Tongue (tissue), 2 donors: ENCODE results near the gene CRACR2A. TPM values are rescaled to one million over a fixed set of nuclear protein-coding genes. Genes with fewer than 3 reads are reported as not detected.

Experiments used
- DNase-seq: peaks from one replicate; pipeline ENCODE4 v3.0.0-alpha.2; 2015
- total RNA-seq: library from RNA; depleted of rRNA; stranded (reverse); fragments of >200 nt; gene quantifications from one replicate; pipeline ENCODE4 v1.2.3, GENCODE V29; 2014

Gene CRACR2A
- total RNA-seq, 1 donor from 2014 or later, result 5.1 TPM

DNA sequence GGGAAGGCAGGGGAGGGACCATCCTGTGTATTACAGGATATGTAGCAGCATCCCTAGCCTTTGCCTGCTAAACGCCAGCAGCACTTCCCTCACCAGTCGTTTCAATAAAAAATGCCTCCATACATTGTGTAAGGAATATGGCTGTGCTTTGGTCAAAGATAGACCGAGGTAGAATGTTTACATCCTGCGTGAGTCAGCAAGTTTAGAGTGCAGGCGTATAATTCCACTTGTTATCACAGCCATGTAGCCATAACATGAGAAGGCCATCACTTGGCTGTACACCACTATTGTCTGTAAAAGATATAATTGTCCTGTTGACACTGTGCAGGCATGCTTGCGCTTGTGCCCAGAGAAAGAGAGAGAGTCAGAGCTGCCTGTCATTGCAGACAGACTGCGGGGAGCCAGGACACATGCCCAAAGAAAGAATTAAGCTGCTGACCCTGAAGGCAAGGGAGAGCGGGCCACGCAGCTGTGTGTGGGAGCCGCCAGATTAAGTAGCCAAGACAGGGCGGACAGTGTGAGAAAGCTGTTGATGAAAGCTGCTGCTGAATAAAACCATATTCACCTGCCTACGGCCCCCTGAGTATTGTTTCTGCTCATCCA, 68.4 kb downstream of the CRACR2A start:
- no peak for DNase-seq

GRCh38 chr12:3683670-3684069, 69.2 kb downstream of the CRACR2A start:
- no peak for DNase-seq

- DNase-seq, result no peak
Measured at GRCh38 chr12:3681595-3682061, 71.3 kb downstream of the CRACR2A start.

DNA sequence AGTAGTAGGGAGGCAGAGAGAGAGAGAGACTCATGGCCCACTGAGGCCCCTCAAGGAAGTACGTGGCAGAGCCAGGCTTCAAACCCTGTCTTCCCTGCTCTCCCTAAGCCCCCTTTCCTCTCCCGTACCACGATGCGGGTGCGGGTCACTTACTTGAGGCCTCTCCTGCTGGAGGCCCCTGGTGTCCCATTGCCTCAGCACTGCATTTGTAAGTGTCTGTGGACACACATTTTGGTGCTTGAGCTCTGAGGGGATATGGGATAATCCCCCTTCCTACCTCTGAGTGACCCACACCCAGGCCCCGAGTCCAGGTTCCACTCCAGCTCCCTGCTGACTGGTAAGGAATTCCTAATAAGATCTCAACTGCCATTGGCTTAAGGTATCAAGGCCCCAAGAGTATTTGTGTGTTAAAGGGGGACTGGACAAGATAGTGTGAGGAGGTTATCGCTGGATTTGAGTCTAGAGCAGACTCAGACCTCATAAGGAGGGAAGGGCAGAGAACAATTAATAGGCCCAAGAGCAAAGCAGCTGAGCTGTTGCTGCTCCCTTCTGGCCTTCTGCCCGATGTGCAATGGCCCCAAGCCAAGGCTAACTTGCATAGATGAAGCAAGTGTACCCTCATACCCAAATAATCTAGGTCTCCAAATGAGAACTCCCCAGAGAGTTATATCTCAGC, 71.9 kb downstream of the CRACR2A start:
- peak; percentile 76 for DNase-seq

DNA sequence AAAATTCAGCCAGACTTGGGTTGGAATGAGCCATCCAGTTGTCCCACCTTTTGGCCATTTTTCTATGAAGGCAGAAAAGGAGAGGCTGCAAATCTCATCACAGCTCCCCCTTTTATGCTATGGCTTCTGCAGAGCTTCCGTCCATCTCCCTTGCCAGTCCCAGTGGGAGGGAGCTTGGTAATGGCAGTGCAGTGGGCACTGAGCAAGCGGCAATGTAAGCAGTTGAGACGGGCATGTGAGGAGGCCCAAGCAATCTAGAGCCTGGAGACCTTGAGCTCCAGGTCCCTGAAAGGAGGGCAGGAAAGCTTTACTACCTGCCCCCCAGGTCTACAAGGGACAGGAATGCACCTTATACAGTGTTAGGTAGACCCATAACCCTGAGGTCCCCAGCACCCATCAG, 73.1 kb downstream of the CRACR2A start:
- DNase-seq, result no peak

DNA sequence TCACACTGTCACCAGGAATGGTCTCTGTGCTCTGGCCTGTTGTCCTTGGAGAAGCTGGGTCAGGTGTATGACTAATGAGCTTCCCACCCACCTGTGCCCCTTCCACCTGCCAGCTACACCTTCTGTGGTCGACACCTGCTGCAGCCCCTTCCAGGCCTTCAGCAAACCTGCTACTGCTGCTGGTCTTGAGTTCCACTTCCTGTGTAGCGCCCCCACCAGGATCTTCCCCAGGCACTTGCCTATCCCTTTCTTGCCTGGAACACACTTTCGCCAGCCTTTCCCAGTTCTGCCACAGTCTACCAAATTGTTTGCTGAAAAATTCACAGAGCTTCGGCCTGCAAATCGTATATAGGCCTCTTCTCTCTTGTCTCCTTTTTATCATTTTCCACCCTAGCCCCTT, 75.3 kb downstream of the CRACR2A start:
- no peak for DNase-seq

- no peak for DNase-seq
Measured at GRCh38 chr12:3673981-3674708, 78.8 kb downstream of the CRACR2A start.

DNA sequence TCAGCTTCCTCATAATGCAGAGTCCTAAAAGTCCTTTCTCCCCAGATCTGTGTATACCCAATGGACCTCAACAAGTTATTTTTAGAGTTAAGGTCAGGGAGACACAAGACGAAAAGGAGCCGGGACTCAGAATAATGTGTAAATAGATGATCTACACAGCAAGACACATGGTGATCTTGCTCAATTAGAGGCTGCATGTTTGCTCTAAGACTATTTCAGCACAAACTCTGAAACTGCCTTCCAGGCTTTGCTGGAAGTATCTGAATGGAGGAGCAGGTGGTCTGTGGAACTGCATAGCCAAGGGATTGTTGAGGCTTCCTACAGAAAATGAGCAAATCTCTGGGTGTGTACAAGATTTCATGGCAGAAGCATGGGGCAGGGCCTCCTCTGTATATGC, 80.8 kb downstream of the CRACR2A start:
- no peak for DNase-seq

GRCh38 chr12:3671330-3672112, 81.4 kb downstream of the CRACR2A start:
- DNase-seq, result no peak

- DNase-seq, result no peak
Measured at GRCh38 chr12:3670083-3670620, 82.8 kb downstream of the CRACR2A start.

DNA sequence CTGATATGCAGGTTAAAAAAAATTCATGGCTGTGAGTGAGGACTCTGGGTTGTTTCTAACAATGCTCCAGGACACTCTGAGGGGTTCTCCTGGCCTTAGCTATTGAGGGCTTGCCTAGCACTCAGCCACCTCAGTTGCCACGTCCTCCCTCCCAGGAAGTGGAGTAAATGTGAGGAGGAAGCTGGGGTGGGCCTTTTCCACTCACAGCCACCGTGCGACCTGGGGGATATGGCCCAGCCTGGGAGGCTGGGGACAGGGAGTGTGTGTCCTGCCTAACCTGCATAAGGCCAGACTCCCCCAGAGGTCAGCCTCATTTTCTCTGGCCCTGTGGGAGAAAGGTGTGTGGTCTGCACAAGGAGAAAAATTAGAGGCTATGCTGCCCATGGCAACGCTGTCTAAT, 83.3 kb downstream of the CRACR2A start:
- no peak for DNase-seq

- DNase-seq, result no peak
Measured at GRCh38 chr12:3668479-3669165, 84.3 kb downstream of the CRACR2A start.

GRCh38 chr12:3667485-3667884, 85.4 kb downstream of the CRACR2A start:
- no peak for DNase-seq

GRCh38 chr12:3666441-3666840, 86.5 kb downstream of the CRACR2A start:
- DNase-seq, result no peak

DNA sequence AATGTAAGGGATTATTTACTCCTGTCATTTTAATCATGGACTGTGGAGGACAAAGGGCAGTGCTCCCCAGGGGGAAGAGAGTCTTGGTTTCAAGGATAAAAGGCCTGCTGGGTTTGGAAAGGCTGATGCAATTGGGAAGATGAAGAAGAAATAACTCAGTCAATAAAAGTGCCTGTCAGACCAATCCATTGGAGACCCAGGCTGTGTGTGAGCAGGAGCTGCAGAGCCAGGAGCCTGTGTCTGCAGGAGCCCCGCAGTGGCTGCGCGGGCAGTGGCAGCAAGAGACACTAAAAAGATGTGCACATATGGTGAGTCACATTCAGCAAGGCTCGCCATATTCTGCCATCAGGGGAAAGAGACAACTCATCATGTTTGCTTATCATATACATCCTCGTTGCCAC, 90.4 kb downstream of the CRACR2A start:
- DNase-seq, result no peak

GRCh38 chr12:3661028-3661427, 91.9 kb downstream of the CRACR2A start:
- no peak for DNase-seq

DNA sequence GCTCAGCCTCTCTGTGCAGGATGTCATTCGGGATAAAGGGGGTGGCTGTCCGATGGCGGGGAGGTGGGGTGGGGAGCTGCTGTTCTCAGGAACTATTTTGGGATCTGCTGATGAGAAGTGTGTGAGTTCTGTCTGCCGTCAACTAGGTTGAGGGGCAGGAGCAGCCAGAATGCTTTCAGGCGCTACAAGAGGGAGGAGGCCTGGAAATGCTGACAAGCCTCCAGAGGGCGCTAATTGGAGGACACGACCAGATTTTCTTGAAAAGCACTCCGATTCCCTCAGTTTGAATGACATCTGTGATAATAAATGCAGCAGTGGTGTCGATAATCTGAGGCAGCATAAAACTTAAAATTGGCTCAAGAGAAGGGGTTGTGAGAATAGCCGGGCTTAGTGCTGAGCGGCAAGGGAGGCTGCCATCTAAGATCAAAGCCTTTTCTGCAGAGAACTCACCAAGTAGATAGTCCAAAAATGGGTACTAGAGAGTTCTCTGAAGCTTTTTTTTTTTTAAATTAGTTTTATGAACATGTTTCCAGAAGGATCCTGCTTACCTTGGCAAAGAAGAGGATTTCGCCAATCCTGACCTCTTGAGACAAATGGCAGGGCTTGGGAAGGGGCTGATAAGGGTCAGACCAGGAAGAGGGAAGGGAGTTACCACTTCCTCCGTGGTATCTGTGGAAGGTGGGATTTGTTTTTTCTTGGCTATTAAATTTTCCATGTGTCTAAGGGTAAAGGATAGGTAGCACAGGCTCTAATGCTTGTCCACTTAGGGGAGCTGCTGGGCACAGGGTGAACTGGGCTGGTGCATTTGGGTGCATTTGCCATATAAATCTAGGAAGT, 94.4 kb downstream of the CRACR2A start:
- DNase-seq, result peak; percentile 30

DNA sequence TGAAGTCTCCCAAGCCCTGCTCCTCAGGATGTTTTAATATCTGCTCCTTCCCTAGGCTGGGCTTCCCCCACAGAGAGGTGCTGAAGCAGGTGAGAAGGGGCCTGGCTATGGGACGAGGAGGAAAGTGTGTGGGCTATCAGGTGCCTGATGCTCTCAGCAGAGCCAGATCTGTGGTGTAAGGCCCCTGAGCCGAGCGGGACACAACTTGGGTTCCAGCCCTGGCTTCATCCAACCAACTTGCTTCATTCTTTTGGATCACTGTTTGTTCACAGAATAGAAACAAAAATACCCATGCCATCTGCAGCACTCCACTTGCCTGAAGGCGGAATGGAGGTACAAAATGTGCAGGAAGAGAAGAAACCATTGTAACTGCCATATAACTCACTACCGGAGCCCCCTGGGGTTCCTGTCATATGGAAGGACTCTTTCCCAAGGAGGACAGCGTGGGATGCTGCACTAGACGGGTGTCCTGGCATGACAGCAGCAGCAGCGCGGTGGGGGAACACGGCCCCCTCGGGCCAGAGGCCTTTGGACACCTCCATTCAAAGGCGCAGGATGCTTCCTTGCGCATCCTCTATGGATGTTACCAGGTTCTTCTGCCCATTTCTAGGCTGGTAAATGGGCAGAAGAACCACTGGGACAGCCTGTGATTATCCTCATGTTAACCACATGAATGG, 95.8 kb downstream of the CRACR2A start:
- no peak for DNase-seq

DNA sequence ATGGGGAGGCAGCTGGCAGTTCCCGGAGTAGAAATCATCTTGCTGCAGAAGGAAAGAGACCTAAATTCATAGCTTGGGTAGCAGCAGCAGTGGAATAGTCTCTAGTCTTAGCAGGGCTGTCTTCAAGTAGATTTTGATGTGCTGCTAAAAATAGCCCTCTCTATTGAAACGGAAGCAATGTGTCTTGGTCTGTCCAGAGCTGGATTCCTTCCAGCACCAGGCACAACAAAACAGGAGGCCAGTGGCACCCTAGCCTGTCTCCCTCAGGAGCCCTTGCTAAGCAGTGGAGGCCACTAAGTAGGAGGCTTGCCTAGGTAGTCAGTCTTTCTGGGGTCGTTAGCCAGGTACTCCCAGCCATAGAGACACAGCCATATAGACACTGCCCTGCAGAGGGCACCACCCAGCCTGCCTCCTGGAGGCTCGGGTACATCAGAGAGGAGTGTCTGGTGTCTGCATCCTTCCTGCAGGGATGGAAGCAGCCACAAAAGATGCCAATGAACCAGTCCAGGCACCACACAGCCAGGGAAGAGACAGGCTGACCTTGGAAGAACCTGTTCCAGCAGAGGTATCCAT, 97.5 kb downstream of the CRACR2A start:
- DNase-seq, result no peak
